WERI-Rb-1 (cell line): Measurements from ENCODE around the gene CDH4.

Experiments
- DNase-seq: peaks from one replicate; pipeline ENCODE4 v3.0.0-alpha.2; 2020
- H3K27ac ChIP-seq: fragments of 250-450 bp; sonication (Bioruptor Pico); 2 replicates; pipeline ENCODE4 v1.5.1; 2020; ENCODE audit warnings: mild to moderate bottlenecking, moderate library complexity
- H3K27me3 ChIP-seq: fragments of 250-450 bp; sonication (Bioruptor Pico); 2 replicates; pipeline ENCODE4 v1.5.1; 2021; ENCODE audit warnings: mild to moderate bottlenecking, low read depth, moderate library complexity; ENCODE audit not compliant: insufficient read depth, severe bottlenecking
- H3K36me3 ChIP-seq: fragments of 250-450 bp; sonication (Bioruptor Pico); 2 replicates; pipeline ENCODE4 v1.5.1; 2020; ENCODE audit warnings: mild to moderate bottlenecking, moderate library complexity
- H3K4me3 ChIP-seq: 2 replicates; pipeline ENCODE4 v1.5.1; 2011; ENCODE audit warnings: low read depth, mild to moderate bottlenecking, control low read depth, low read length
- H3K9me3 ChIP-seq: fragments of 250-450 bp; sonication (Bioruptor Pico); 2 replicates; pipeline ENCODE4 v1.5.1; 2021; ENCODE audit warnings: mild to moderate bottlenecking, moderate library complexity; ENCODE audit not compliant: severe bottlenecking
- CTCF ChIP-seq: IDR thresholded peaks from 2 replicates; pipeline ENCODE4 v1.5.1; 2011; ENCODE audit warnings: low read depth, mild to moderate bottlenecking, control low read depth, inconsistent platforms, low read length

The CDH4 gene

DNA sequence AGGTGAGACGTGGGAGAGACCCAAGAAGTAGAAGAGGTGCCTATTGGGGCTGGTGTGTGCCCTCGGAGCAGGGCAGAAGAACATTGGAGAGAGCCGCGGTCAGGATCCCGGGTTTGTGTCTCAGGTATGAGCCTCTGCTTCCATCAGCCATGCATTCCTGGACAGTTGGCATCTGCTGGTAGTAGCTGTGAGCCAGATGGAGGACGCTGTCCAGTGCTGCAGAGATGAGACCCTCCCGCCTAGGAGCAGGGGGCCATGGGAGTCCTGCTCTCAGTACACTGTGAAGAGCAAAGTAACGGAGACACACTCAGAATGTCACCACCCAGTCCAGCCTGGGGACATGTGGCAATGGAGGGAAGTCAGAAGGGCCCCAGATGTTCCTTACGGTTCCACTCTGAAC, 108.2 kb downstream of the CDH4 start:
- peaks cover 94% of the 10 kb centered on the region for H3K27me3 ChIP-seq
- H3K9me3 ChIP-seq = no peaks in the 10 kb centered on the region

GRCh38 chr20:61360940-61361339, 108.9 kb downstream of the CDH4 start:
- DNase-seq = no peak
- no peaks in the 10 kb centered on the region for H3K36me3 ChIP-seq
- no peak for TF ChIP-seq CTCF
- no peaks in the 10 kb centered on the region for H3K9me3 ChIP-seq
- H3K27me3 ChIP-seq = peaks cover 94% of the 10 kb centered on the region
- H3K27ac ChIP-seq = no peak overlapping the region
- H3K4me3 ChIP-seq = no peak overlapping the region

More for the DNA sequence above, 108.2 kb downstream of the CDH4 start:
- DNase-seq = no peak
- H3K36me3 ChIP-seq = no peaks in the 10 kb centered on the region
- no peak for TF ChIP-seq CTCF
- no peak overlapping the region for H3K4me3 ChIP-seq
- H3K27ac ChIP-seq = no peak overlapping the region

DNA sequence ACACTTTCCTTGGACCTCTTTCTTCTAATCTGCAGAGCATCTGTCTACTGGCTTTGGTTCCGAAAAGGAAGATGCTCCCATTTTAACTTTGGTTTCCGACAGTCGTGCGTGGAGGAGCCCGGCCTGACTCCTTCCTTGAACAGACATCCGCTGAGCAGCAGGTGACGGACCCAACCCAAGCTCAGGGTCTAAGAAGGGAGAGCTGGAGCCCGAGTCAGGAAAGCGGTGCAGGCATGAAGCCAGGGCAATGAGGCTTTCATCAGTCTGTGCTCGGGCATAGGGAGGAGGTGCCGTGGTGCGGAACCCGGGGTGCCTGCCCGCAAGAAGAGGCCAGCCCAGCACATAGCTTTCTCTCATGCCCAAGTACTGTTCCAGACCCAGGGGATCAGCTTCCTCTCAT, 109.4 kb downstream of the CDH4 start:
- Histone ChIP-seq H3K4me3 (no peak overlapping the region), H3K36me3 (no peaks in the 10 kb centered on the region), H3K27me3 (peaks cover 92% of the 10 kb centered on the region), H3K9me3 (no peaks in the 10 kb centered on the region), H3K27ac (no peak overlapping the region)
- no peak for DNase-seq
- no peak for TF ChIP-seq CTCF

GRCh38 chr20:61364147-61364546, 112.1 kb downstream of the CDH4 start:
- peaks cover 92% of the 10 kb centered on the region for H3K27me3 ChIP-seq
- H3K4me3 ChIP-seq = no peak overlapping the region
- H3K36me3 ChIP-seq = no peaks in the 10 kb centered on the region
- no peaks in the 10 kb centered on the region for H3K9me3 ChIP-seq
- no peak for TF ChIP-seq CTCF
- H3K27ac ChIP-seq = no peak overlapping the region
- no peak for DNase-seq

GRCh38 chr20:61366914-61367313, 114.9 kb downstream of the CDH4 start:
- no peak for TF ChIP-seq CTCF
- Histone ChIP-seq H3K36me3 (no peaks in the 10 kb centered on the region), H3K9me3 (no peaks in the 10 kb centered on the region), H3K27me3 (peaks cover 94% of the 10 kb centered on the region), H3K27ac (no peak overlapping the region), H3K4me3 (no peak overlapping the region)
- DNase-seq = no peak

GRCh38 chr20:61369731-61370520, 117.9 kb downstream of the CDH4 start:
- no peak for TF ChIP-seq CTCF
- DNase-seq = no peak
- H3K4me3 ChIP-seq = no peak overlapping the region
- H3K27ac ChIP-seq = no peak overlapping the region
- H3K27me3 ChIP-seq = peaks cover 98% of the 10 kb centered on the region
- H3K9me3 ChIP-seq = no peaks in the 10 kb centered on the region
- no peaks in the 10 kb centered on the region for H3K36me3 ChIP-seq
